NCI-H2029 (cell line): ENCODE measurements around the gene GNPDA1.

ENCODE experiments used
- DNase-seq: peaks from one replicate; lab custom pipeline; 2025; lab: John Stamatoyannopoulos, UW

The GNPDA1 gene

DNA sequence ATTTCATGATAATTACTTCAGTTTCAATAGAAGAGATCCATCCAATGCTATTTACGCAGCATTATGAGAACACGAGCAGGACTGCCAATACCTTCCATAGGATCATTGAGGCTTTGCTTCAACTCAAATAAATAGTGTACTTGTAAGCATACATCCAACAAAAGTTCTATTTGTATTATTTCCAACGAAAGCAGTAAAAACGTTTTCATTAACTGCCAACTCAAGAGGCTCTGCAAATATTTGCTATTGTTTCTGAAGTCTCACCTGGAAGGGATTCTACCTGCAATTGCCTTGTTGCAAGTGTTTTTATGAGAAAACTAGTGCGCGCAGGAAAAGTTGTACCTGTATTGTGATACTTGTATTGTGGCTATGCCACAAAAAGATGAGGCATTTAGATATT, 11.0 kb upstream of the GNPDA1 start:
- DNase-seq, result peak; percentile 12

- DNase-seq, result no peak
Measured at GRCh38 chr5:142020122-142020659, 7.4 kb upstream of the GNPDA1 start.

DNA sequence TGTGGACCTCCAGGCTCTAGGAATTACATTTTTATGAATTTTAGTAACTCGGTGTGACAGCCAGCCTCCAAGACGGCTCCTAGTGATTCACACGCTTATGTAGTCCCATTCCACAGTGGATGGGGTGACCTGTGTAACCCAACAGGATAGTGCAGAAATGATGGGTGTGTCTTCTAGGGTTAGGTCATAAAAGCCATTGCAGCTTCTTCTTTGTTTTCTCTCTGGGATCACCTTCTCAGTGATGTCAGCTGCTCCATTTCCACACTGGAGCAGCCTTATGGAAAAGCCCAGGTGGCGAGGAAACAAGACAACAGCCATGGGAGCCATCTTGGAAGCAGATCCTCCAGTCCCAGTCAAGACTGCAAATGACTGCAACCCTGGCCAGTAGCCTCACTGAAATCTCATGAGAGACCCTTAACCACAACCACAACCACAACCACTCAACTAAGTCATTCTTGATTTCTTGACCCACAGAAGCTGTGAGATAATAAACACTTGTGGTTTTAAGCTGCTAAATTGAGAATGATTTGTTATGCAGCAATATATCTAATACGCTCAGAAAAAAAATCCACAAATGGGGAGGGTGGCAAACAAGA, 5.1 kb upstream of the GNPDA1 start:
- DNase-seq, result no peak

GRCh38 chr5:142016556-142016955, 3.7 kb upstream of the GNPDA1 start:
- DNase-seq, result no peak

DNA sequence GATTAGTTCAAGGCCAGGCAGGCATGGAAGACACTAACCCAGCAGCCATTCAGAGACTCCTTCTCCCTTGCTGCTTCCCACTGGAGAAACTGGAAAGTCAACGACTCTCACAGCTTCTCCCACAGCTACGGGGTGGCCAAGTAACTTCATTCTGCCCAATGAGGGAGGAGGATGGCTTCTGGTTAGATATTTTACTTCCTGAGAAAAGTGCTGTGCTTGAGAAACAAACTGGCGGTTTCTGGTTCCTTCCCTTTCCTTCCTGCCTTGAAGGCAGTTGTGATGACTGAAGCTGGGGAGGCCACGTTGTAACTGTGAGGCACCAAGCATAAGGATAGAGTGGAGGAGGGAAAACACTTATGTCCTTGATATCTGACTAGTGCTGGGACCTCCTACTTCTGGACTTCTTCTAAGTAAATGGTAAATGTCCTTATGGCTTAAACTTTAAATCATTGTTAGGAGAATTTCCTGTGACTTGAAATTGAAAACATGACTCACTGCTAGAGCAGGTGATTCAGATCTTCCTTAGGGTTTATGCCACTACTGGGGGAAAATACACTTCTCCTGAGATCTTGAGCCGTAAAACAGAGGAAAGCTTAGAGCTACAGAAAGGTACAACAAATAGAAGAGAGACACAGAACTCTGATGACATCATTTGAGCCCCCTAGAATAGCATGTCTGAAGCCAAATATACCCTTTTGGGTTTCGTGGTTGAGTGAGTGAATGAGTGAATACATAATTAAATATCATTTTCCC, 3.1 kb upstream of the GNPDA1 start:
- DNase-seq, result no peak

DNA sequence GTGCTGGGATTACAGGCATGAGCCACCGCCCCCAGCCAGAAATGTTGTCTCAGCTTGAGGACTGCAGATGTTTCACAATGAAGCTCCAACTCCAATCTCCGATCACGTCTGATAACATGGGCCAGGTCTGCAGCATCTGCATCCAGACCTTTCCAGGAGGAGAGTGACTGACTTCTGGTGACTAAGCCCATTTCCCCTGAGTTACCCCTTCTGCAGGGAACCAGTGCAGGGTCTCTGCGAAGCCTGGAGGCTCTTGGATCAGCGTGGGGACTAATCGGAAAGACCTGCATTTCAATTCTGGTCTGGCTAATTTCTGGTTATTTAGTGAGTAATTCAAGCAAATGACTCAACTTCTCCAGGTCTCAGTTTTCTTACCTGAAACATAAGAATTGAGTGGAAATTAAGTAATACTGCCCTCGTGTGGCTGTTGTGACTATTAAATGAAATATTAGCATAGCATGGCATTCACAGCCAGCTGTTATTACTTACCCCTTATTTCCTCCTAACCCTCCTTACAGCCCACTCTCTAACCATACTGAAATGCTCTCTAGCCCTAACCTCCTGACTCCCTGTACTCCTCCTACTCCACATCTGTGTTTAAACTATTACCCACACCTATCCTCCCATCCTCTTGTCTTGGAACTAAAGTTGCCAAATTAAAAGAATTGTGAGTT, 2.2 kb upstream of the GNPDA1 start:
- peak; percentile 42 for DNase-seq

- no peak for DNase-seq
Measured at GRCh38 chr5:142013734-142014521, 1.1 kb upstream of the GNPDA1 start.

DNA sequence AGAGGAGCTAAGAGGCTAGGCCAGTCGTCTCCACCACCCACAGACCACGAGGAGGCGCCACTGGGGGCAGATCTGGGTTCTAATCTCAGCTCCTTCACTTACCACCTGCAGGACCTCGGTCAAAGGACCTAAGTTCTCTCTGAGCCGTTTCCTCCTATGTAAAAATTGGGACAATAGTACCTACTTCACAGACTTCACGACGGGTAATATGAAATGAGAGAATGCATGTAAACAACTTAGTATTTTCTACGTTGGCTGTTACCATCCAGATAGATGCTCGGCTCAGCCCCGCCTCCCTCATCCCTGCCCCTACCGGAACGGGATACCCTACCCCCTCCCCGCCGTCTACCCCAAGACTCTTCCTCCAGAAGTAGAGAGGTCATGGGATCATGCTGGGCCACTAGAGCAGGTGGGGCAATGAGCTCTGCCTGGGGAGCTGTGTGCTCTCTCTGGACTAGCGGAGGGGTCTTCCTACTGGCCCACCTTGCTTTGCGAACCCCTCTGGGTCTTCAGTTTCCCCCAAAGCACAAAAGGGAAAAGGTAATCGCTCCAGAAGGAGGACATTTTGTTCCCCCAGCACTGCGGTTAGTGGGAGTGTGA, 541 bp downstream of the GNPDA1 start:
- DNase-seq, result no peak

DNA sequence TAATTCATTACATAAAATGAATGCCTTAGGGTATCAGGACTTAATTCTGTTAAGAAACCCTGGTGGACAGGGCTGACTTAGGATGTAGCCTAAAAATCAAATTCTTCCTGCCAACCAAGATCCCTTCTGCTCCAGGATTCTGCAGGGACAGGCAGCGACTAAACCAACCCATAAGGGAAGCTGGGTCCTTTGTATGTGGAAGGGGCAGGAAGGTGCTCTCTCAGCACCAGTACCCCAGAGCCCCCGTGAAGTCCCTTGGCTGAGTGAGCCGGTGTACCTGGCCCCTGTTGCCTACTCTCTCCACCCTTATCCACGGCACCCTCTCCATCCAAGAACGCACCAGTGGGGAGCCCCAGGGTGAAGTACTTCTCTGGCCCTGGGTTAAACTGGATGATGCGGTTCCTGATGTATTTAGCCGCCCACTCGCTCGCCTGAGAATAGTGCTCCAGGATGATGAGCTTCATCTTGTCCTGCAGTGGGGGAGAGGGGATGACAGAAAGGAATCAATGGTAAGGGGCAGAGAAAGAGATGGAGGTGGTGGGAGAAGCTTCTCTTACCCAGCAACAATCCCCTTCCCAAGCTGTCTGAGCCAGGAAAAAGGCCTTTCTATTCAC, 1.1 kb downstream of the GNPDA1 start:
- no peak for DNase-seq

DNA sequence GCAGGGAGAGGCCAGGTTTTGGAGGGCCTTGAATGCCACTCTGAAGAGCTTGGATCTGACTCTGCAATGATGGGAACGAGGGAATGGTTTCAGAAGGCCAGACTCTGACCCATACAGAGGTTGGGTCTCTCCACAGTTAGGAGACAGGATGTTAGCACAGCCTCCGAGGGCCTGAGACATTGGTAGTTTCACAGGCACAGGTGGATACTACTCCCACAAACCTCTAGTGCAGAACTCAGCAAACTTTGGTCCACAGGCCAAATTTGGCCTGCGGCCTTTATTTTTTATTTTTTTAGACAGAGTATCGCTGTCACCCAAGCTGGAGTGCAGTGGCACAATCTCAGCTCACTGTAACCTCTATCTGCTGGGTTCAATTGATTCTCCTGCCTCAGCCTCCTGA, 2.9 kb downstream of the GNPDA1 start:
- no peak for DNase-seq

DNA sequence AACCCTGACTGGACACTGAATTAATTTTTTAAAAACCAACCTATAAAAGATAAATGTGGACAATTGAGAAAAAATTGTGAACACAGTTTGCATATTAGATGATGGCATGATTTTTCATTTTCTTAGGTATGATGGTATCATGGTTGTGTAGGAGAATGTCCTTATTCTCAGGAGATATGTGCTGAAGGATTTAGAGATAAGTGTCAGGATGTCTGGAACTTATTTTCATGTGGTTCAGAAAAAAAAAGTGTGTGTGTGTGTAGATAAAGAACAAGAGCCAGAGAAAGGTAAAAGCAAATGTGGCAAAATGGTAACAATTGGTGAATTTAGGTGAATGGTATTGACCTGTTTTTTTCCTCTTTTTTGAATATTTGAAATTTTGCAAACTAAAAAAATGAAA, 4.0 kb downstream of the GNPDA1 start:
- DNase-seq, result no peak

- DNase-seq, result no peak
Measured at GRCh38 chr5:142007237-142007544, 5.6 kb downstream of the GNPDA1 start.

DNA sequence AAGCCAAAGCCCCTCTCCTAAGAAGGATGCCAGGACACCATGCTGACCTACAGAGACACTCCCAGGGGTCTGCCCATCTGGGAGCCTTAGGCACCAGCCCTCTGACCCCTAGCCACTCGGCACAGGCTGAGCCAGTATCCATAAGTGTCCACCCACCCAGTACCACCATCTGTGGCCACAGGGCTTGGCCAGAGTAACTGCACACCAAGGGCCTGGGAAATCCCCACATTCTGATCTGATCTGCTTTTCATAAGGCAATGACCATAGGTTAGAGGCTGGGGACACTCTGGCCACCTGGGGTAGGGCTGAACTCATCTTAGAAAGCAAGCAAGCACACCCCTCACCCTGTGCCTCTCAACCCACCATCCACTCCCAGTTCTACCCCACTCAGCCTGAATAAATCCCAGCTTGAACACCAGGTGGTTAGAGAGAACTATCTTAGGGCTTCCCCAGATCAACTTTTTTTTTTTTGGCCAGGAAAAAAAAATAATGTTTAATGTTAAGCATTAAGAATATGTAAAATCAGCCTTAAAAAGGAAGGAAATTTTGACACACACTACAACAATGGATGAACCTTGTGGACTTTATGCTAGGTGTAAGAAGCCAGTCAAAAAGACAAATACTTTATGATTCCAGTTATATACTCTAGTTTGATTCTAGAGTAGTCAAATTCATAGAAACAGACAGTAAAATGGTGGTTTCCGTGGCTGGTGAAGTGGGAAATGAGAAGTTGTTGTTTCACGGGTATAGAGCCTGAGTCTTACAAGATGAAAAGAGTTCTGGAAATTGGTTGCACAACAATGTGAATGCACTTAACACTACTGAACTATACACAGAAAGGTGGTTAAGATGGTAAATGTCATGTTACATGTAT, 6.2 kb downstream of the GNPDA1 start:
- DNase-seq, result no peak

- no peak for DNase-seq
Measured at GRCh38 chr5:142003266-142003800, 9.5 kb downstream of the GNPDA1 start.

- no peak for DNase-seq
Measured at GRCh38 chr5:142000704-142001484, 11.9 kb downstream of the GNPDA1 start.

- no peak for DNase-seq
Measured at GRCh38 chr5:142000173-142000572, 12.7 kb downstream of the GNPDA1 start.

GRCh38 chr5:141997358-141997960, 15.4 kb downstream of the GNPDA1 start:
- DNase-seq, result no peak

DNA sequence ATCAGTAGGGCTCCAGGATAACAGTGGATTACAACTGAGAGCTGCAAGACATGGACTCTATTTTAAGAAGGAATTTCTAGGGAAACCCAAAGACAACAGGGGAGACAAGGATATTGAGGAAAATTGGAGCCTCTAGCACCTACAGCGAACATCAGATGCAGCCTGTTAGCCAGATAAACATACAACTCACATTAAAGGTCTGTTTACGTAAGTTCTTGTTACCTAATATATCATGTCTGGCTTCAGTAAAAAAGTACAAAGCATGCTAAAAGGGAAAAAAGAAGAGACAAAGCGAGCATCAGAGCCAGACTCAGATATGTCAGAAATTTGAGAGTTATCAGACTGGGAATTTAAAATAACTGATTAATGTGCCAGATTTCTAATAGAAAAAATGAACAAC, 17.2 kb downstream of the GNPDA1 start:
- DNase-seq, result no peak

GRCh38 chr5:141994511-141995136, 18.2 kb downstream of the GNPDA1 start:
- no peak for DNase-seq
